Neural cell (in vitro differentiated cells): Measurements from ENCODE around the gene TBX5. TPM values are rescaled to one million over a fixed set of nuclear protein-coding genes. Genes with fewer than 3 reads are reported as not detected.

Experiments used
- H2AFZ ChIP-seq: fragments of 200-600, 300-800 bp; sonication (generic), shearing (Covaris generic); 2 replicates; pipeline ENCODE4 v1.6.0; 2014; ENCODE audit warnings: low read depth, mild to moderate bottlenecking, antibody characterized with exemption, low read length, moderate library complexity
- H3F3A ChIP-seq: fragments of 200-600 bp; shearing (Covaris generic); 2 replicates; pipeline ENCODE4 v1.6.1; 2016; ENCODE audit warnings: mild to moderate bottlenecking, moderate library complexity, mixed read lengths, antibody characterized with exemption, low read length; ENCODE audit not compliant: insufficient read depth, poor library complexity, severe bottlenecking
- H3K27ac ChIP-seq: fragments of 200-600, 300-800 bp; sonication (generic), shearing (Covaris generic); 2 replicates; pipeline ENCODE4 v1.5.1; 2014; ENCODE audit warnings: mild to moderate bottlenecking, low read length, moderate library complexity
- H3K27me3 ChIP-seq: fragments of 300-800, 200-600 bp; sonication (generic), shearing (Covaris generic); 2 replicates; pipeline ENCODE4 v1.6.0; 2014; ENCODE audit warnings: mild to moderate bottlenecking, low read depth, low read length, moderate library complexity; ENCODE audit not compliant: insufficient read depth
- H3K36me3 ChIP-seq: fragments of 300-800, 200-600 bp; sonication (generic), shearing (Covaris generic); 2 replicates; pipeline ENCODE4 v1.5.1; 2014; ENCODE audit warnings: mild to moderate bottlenecking, antibody characterized with exemption, low read length, moderate library complexity; ENCODE audit not compliant: insufficient read depth
- H3K4me2 ChIP-seq: fragments of 300-800, 200-600 bp; sonication (generic), shearing (Covaris generic); 2 replicates; pipeline ENCODE4 v1.6.0; 2014; ENCODE audit warnings: mild to moderate bottlenecking, low read length
- H3K4me3 ChIP-seq: fragments of 300-800, 200-600 bp; sonication (generic), shearing (Covaris generic); 2 replicates; pipeline ENCODE4 v1.5.1; 2014; ENCODE audit warnings: mild to moderate bottlenecking, low read length, moderate library complexity
- H3K79me2 ChIP-seq: fragments of 200-600 bp; shearing (Covaris generic); replicated peaks from 2 replicates; pipeline ENCODE4 v1.6.0; 2014; ENCODE audit warnings: mild to moderate bottlenecking, low read length, moderate library complexity; ENCODE audit not compliant: insufficient read depth
- H3K9ac ChIP-seq: fragments of 300-800, 200-600 bp; sonication (generic), shearing (Covaris generic); 2 replicates; pipeline ENCODE4 v1.6.1; 2016; ENCODE audit warnings: mild to moderate bottlenecking, low read length, mixed read lengths
- H3K9me2 ChIP-seq: fragments of 200-600 bp; shearing (Covaris generic); 2 replicates; pipeline ENCODE4 v1.6.1; 2016; ENCODE audit warnings: mild to moderate bottlenecking, low read length, mixed read lengths; ENCODE audit not compliant: insufficient read depth
- H3K9me3 ChIP-seq: fragments of 200-600, 300-800 bp; sonication (generic), shearing (Covaris generic); 2 replicates; pipeline ENCODE4 v1.6.1; 2016; ENCODE audit warnings: mild to moderate bottlenecking, mixed run types, low read length, moderate library complexity, mixed read lengths
- H4K20me1 ChIP-seq: fragments of 200-600 bp; shearing (Covaris generic); 2 replicates; pipeline ENCODE4 v1.6.1; 2016; ENCODE audit warnings: mild to moderate bottlenecking, mixed run types; ENCODE audit not compliant: insufficient read depth
- EP300 ChIP-seq: fragments of 450-650 bp; conservative IDR thresholded peaks from 2 replicates; pipeline ENCODE4 v1.6.1; 2014; ENCODE audit warnings: antibody characterized with exemption, mild to moderate bottlenecking, moderate library complexity; ENCODE audit not compliant: poor library complexity, severe bottlenecking
- EZH2 ChIP-seq: fragments of 200-600, 300-800 bp; shearing (Covaris generic), sonication (generic); IDR thresholded peaks from 2 replicates; pipeline ENCODE4 v1.6.1; 2014; ENCODE audit warnings: antibody characterized with exemption, low read length, borderline replicate concordance, mild to moderate bottlenecking; ENCODE audit not compliant: insufficient read depth, poor library complexity, severe bottlenecking
- MXI1 ChIP-seq: fragments of 450-650 bp; conservative IDR thresholded peaks from 2 replicates; pipeline ENCODE4 v1.6.1; 2014; ENCODE audit warnings: antibody characterized with exemption, mild to moderate bottlenecking; ENCODE audit not compliant: poor library complexity, severe bottlenecking
- POLR2AphosphoS5 ChIP-seq: IDR thresholded peaks from 2 replicates; pipeline ENCODE4 v1.6.1; 2012
- RAD21 ChIP-seq: fragments of 450-650 bp; conservative IDR thresholded peaks from 2 replicates; pipeline ENCODE4 v1.6.1; 2014; ENCODE audit warnings: antibody characterized with exemption, mild to moderate bottlenecking, moderate library complexity
- SMC3 ChIP-seq: fragments of 450-650 bp; conservative IDR thresholded peaks from 2 replicates; pipeline ENCODE4 v1.6.1; 2014; ENCODE audit warnings: antibody characterized with exemption, mild to moderate bottlenecking, moderate library complexity; ENCODE audit not compliant: poor library complexity
- TAF1 ChIP-seq: IDR thresholded peaks from 2 replicates; pipeline ENCODE4 v1.6.1; 2012; ENCODE audit warnings: low read depth
- polyA plus RNA-seq: library from polyadenylated mRNA; depleted of rRNA; stranded (reverse); fragments of >200 nt; gene quantifications from 2 replicates; pipeline ENCODE4 v1.2.3, GENCODE V29; 2014
- TF ChIP-seq, protein P1 (sequence below): IDR thresholded peaks from 2 replicates; pipeline ENCODE4 v1.6.1; 2012; ENCODE audit warnings: borderline replicate concordance
- TF ChIP-seq, protein P2 (sequence below): fragments of 450-650 bp; IDR thresholded peaks from 2 replicates; pipeline ENCODE4 v1.5.1; 2014; ENCODE audit warnings: antibody characterized with exemption, mild to moderate bottlenecking, moderate library complexity; ENCODE audit not compliant: poor library complexity, severe bottlenecking

Gene TBX5
- polyA plus RNA-seq, 1 donor from 2014 or later, result not detected

DNA sequence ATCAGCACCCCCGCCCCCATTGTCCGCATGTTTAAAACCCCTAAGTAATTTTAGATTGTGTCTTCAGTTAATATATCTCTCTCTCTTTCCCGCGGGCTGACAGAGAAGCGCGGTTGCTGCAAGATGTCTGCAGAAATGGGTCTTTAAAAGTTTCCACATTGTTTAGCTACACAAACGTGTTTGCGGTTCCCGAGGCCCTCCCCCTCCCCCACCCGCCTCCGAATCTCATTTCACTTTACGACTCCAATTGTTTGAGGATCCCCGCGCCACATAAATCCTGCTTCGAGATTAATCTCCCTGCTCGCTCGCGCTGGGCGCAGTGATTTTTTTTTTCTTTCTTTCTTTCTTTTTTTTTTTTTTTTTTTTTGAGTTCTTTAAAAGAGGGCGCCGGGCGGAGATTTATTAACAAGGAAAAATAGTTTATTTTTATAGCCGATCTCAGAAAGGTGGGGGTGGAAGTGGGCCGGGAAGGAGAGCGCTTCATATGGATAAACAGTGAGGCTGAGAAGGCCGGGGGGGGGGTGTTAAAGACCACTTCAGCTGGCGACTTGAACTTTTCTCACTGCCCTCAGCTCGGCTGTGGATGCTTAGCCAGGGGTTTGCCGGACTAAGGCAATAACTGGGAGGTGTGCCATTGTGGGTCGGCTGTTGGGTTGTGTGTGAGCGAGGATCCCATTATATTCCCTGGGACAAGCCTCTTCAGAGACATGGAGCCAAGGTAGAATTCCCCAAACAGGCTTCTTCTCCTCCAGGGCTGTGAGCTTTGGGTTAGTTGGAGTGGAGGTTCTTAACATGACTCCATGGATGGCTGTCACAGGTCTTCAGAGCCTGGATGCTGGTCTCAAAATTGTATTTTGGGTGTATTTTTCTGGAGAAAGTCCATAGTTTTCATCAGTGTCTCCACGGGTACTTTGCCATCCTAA lies 39.7 kb upstream of the TBX5 start:
- Histone ChIP-seq H3K27ac (no peak overlapping the region), H2AFZ (no peak overlapping the region), H3K4me3 (no peak overlapping the region), H3F3A (no peaks in the 10 kb centered on the region), H4K20me1 (no peaks in the 10 kb centered on the region), H3K9me2 (no peaks in the 10 kb centered on the region), H3K9me3 (no peaks in the 10 kb centered on the region), H3K9ac (no peak overlapping the region), H3K4me2 (no peak overlapping the region), H3K79me2 (no peaks in the 10 kb centered on the region), H3K27me3 (peaks cover 100% of the 10 kb centered on the region), H3K36me3 (no peaks in the 10 kb centered on the region)
- TF ChIP-seq POLR2AphosphoS5, result no peak
- TF ChIP-seq, protein P1, sequence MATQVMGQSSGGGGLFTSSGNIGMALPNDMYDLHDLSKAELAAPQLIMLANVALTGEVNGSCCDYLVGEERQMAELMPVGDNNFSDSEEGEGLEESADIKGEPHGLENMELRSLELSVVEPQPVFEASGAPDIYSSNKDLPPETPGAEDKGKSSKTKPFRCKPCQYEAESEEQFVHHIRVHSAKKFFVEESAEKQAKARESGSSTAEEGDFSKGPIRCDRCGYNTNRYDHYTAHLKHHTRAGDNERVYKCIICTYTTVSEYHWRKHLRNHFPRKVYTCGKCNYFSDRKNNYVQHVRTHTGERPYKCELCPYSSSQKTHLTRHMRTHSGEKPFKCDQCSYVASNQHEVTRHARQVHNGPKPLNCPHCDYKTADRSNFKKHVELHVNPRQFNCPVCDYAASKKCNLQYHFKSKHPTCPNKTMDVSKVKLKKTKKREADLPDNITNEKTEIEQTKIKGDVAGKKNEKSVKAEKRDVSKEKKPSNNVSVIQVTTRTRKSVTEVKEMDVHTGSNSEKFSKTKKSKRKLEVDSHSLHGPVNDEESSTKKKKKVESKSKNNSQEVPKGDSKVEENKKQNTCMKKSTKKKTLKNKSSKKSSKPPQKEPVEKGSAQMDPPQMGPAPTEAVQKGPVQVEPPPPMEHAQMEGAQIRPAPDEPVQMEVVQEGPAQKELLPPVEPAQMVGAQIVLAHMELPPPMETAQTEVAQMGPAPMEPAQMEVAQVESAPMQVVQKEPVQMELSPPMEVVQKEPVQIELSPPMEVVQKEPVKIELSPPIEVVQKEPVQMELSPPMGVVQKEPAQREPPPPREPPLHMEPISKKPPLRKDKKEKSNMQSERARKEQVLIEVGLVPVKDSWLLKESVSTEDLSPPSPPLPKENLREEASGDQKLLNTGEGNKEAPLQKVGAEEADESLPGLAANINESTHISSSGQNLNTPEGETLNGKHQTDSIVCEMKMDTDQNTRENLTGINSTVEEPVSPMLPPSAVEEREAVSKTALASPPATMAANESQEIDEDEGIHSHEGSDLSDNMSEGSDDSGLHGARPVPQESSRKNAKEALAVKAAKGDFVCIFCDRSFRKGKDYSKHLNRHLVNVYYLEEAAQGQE, result no peak
- no peak for TF ChIP-seq EZH2
- TF ChIP-seq TAF1, result no peak
- no peak for TF ChIP-seq SMC3
- no peak for TF ChIP-seq EP300
- no peak for TF ChIP-seq MXI1
- TF ChIP-seq, protein P2, sequence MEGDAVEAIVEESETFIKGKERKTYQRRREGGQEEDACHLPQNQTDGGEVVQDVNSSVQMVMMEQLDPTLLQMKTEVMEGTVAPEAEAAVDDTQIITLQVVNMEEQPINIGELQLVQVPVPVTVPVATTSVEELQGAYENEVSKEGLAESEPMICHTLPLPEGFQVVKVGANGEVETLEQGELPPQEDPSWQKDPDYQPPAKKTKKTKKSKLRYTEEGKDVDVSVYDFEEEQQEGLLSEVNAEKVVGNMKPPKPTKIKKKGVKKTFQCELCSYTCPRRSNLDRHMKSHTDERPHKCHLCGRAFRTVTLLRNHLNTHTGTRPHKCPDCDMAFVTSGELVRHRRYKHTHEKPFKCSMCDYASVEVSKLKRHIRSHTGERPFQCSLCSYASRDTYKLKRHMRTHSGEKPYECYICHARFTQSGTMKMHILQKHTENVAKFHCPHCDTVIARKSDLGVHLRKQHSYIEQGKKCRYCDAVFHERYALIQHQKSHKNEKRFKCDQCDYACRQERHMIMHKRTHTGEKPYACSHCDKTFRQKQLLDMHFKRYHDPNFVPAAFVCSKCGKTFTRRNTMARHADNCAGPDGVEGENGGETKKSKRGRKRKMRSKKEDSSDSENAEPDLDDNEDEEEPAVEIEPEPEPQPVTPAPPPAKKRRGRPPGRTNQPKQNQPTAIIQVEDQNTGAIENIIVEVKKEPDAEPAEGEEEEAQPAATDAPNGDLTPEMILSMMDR, result no peak
- TF ChIP-seq RAD21, result no peak

DNA sequence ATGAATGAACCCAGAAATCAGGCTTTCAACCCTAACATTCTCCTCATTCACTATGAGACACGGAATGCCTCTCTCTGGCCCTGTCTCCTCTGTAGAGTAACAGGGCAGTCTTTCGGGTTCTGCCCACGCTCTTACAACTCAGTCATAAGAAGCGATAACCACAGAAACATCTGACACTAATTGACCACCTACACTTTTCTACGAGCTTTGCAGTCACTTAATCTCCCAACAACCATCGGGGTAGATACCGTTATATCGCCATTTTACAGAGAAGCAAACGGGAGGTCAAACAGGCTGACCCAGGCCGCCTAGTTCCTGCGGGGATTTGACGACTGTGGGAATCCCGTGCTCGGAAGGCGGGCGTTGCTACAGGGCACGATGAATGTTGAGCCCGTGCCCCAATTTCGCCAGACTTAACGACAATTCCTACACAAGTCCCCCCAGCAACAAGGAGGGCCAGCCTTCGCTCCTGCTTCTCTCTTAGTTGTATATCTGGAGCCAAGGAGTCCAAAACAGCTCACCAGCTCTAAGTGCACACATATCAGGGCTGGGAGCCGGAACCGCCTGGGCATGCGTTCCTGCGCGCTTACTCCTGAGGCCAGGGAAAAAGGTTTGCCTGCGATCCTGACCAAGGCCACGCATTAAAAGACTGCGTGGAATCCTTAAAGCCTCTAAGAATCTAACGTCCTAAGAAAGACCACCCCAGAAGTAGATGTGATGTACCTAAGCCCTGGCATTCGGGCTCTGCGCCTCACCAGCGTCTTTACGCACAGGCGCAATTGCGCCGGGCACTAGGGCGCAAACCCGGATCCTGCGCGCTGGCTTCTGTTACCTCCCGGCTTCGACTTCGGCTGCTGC lies 38.7 kb upstream of the TBX5 start:
- no peak overlapping the region for H2AFZ ChIP-seq
- no peaks in the 10 kb centered on the region for H3F3A ChIP-seq
- no peak overlapping the region for H3K9ac ChIP-seq
- H3K4me2 ChIP-seq, result no peak overlapping the region
- no peaks in the 10 kb centered on the region for H4K20me1 ChIP-seq
- no peaks in the 10 kb centered on the region for H3K79me2 ChIP-seq
- no peaks in the 10 kb centered on the region for H3K9me2 ChIP-seq
- H3K9me3 ChIP-seq, result no peaks in the 10 kb centered on the region
- H3K4me3 ChIP-seq, result no peak overlapping the region
- no peak for TF ChIP-seq SMC3
- peak; percentile 21 for TF ChIP-seq EZH2
- TF ChIP-seq POLR2AphosphoS5, result no peak
- H3K27me3 ChIP-seq, result peaks cover 100% of the 10 kb centered on the region
- H3K36me3 ChIP-seq, result no peaks in the 10 kb centered on the region
- H3K27ac ChIP-seq, result no peak overlapping the region
